ENCODE data around the gene CARMIL1.

The CARMIL1 gene

DNA sequence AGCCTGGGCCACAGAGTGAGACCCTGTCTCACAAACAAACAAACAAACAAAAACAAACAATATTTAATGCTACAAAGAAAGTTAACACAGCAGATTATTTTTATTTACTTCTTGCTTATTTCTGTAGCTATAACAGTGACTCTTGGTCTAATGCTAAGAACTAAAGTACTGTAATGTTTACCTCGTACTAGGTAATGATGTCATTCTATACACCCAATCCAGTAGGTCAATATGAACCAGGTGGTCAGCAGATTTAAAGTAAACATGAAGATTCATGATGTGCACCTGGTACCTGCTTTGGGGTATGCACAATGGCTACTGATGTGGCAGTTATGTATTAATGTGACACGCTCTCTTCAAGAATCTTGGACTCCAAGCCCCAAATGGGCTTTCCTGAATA lies 36.6 kb upstream of the CARMIL1 start:
- Histone ChIP-seq H3K4me1 (ENCODE audit: control insufficient read depth, insufficient read depth, low read length) (peaks cover 10% of the 10 kb centered on the region), H3K36me3 (ENCODE audit: control insufficient read depth in 2 of 2, insufficient read depth in 1 of 2, low read length in 2 of 2) (no peaks in the 10 kb centered on the region), H3K9me3 (ENCODE audit: control insufficient read depth, insufficient read depth, low read depth, low read length) (no peaks in the 10 kb centered on the region), H3K27ac (ENCODE audit: extremely low read depth, low read depth, low read length) (no peak overlapping the region), H3K4me3 (ENCODE audit: low read depth, low read length) (no peak overlapping the region)
- ChIA-PET CTCF (interaction anchor here (1.2 to 2.2 kb wide), 2 partner anchors 11 to 23 kb away, joined by 4 read pairs; no protein-coding TSS in a partner anchor), POLR2A (no interaction called here)
- TF ChIP-seq ZNF664 (tag by site-specific recombination; IDR thresholded peaks at IDR 0.05) = no peak
- TF ChIP-seq, protein P1, sequence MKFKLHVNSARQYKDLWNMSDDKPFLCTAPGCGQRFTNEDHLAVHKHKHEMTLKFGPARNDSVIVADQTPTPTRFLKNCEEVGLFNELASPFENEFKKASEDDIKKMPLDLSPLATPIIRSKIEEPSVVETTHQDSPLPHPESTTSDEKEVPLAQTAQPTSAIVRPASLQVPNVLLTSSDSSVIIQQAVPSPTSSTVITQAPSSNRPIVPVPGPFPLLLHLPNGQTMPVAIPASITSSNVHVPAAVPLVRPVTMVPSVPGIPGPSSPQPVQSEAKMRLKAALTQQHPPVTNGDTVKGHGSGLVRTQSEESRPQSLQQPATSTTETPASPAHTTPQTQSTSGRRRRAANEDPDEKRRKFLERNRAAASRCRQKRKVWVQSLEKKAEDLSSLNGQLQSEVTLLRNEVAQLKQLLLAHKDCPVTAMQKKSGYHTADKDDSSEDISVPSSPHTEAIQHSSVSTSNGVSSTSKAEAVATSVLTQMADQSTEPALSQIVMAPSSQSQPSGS (tag by site-specific recombination; IDR thresholded peaks at IDR 0.05; ENCODE audit: low read depth) = peak; percentile 76
- no peak for TF ChIP-seq ZNF449 (tag by site-specific recombination; IDR thresholded peaks at IDR 0.05)

GRCh38 chr6:25244865-25245264 lies 34.3 kb upstream of the CARMIL1 start:
- POLR2A ChIA-PET = no interaction called here
- Histone ChIP-seq H3K9me3 (ENCODE audit: control insufficient read depth, insufficient read depth, low read depth, low read length) (no peaks in the 10 kb centered on the region), H3K36me3 (ENCODE audit: control insufficient read depth in 2 of 2, insufficient read depth in 1 of 2, low read length in 2 of 2) (no peaks in the 10 kb centered on the region), H3K4me1 (ENCODE audit: control insufficient read depth, insufficient read depth, low read length) (no peaks in the 10 kb centered on the region; the same call in 1 of the 2 replicates), H3K27ac (ENCODE audit: extremely low read depth, low read depth, low read length) (no peak overlapping the region), H3K4me3 (ENCODE audit: low read depth, low read length) (no peak overlapping the region)
- CTCF ChIA-PET = interaction anchor here (0.9 to 2.7 kb wide), 3 partner anchors 21 to 31 kb away, joined by 4 to 12 read pairs (median 8); no protein-coding TSS in a partner anchor
- TF ChIP-seq ZFHX2 (tag by site-specific recombination; conservative IDR thresholded peaks at IDR 0.05) = no peak
- TF ChIP-seq KLF9 (tag by site-specific recombination; IDR thresholded peaks at IDR 0.05; ENCODE audit: low read depth) = no peak
- TF ChIP-seq ZBTB17 (tag by site-specific recombination; IDR thresholded peaks at IDR 0.05) = no peak
- TF ChIP-seq ZNF791 (tag by site-specific recombination; IDR thresholded peaks at IDR 0.05) = no peak
- TF ChIP-seq ZNF510 (tag by site-specific recombination; IDR thresholded peaks at IDR 0.05; ENCODE audit: insufficient replicate concordance) = no peak
- TF ChIP-seq ZNF488 (tag by site-specific recombination; IDR thresholded peaks at IDR 0.05) = no peak
- no peak for TF ChIP-seq PATZ1 (tag by site-specific recombination; IDR thresholded peaks at IDR 0.05)

DNA sequence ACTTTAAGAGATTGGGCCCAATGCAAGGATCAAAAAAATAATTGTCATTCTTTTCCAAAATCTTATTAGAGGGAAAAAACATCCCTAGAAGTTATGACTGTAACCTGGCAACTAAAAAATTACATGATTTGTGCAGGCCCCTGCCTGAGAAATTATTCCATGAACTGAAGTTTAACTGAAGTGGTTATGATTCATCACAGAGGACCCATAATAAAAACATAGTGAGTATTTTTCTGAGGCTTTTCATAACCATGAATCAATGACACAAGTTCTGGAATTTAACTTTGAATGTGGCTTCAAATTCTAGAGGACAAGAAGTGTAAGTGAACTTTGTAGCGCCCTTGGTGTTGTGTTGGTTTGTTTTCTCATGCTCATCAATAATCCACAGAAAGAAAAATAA lies 31.1 kb upstream of the CARMIL1 start:
- TF ChIP-seq, protein P2, sequence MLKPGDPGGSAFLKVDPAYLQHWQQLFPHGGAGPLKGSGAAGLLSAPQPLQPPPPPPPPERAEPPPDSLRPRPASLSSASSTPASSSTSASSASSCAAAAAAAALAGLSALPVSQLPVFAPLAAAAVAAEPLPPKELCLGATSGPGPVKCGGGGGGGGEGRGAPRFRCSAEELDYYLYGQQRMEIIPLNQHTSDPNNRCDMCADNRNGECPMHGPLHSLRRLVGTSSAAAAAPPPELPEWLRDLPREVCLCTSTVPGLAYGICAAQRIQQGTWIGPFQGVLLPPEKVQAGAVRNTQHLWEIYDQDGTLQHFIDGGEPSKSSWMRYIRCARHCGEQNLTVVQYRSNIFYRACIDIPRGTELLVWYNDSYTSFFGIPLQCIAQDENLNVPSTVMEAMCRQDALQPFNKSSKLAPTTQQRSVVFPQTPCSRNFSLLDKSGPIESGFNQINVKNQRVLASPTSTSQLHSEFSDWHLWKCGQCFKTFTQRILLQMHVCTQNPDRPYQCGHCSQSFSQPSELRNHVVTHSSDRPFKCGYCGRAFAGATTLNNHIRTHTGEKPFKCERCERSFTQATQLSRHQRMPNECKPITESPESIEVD (tag by site-specific recombination; IDR thresholded peaks at IDR 0.05) = 0 out of 2 replicates have a peak, but pooled peaks have one; percentile 18
- TF ChIP-seq ZNF48 (tag by site-specific recombination; IDR thresholded peaks at IDR 0.05) = no peak
- TF ChIP-seq ZNF529 (tag by site-specific recombination; IDR thresholded peaks at IDR 0.05; ENCODE audit: insufficient replicate concordance) = no peak
- no peak for TF ChIP-seq RBAK (tag by site-specific recombination; IDR thresholded peaks at IDR 0.05)
- no peak for TF ChIP-seq PRDM1 (tag by site-specific recombination; IDR thresholded peaks at IDR 0.05)
- TF ChIP-seq PATZ1 (tag by site-specific recombination; IDR thresholded peaks at IDR 0.05) = no peak
- TF ChIP-seq ZNF24 (tag by site-specific recombination; IDR thresholded peaks at IDR 0.05) = no peak
- POLR2A ChIA-PET = no interaction called here
- CTCF ChIA-PET = no interaction called here
- no peak overlapping the region for H3K4me3 ChIP-seq (ENCODE audit: low read depth, low read length)
- H3K27ac ChIP-seq (ENCODE audit: extremely low read depth, low read depth, low read length) = no peak overlapping the region
- H3K36me3 ChIP-seq (ENCODE audit: control insufficient read depth in 2 of 2, insufficient read depth in 1 of 2, low read length in 2 of 2) = no peaks in the 10 kb centered on the region
- H3K9me3 ChIP-seq (ENCODE audit: control insufficient read depth, insufficient read depth, low read depth, low read length) = no peaks in the 10 kb centered on the region
- peaks cover 7% of the 10 kb centered on the region; the same call in 1 of the 2 replicates for H3K4me1 ChIP-seq (ENCODE audit: control insufficient read depth, insufficient read depth, low read length)
